Caco-2 (cell line): Measurements from ENCODE around the gene CORO2B. TPM values are rescaled to one million over a fixed set of nuclear protein-coding genes. Genes with fewer than 3 reads are reported as not detected.

Source experiments
- BruUV-seq: library from RNA; stranded (reverse); fragments of 400-500 nt; replicated peaks from 2 replicates; lab custom pipeline; 2021; lab: Mats Ljungman, UMichigan
- CTCF ChIA-PET: fragments of 300-600 bp; sonication (Branson Sonifier 250); formaldehyde crosslinking; loops from one replicate; lab custom pipeline; 2022; ENCODE audit warnings: antibody characterized with exemption; lab: Charles Lee
- POLR2A ChIA-PET: fragments of 300-600 bp; sonication (Branson Sonifier 250); formaldehyde crosslinking; loops from one replicate; lab custom pipeline; 2022; ENCODE audit warnings: antibody characterized with exemption; lab: Charles Lee
- DNase-seq, 2 experiments: peaks; one replicate each; pipeline versions ENCODE4 v3.0.0 to v3.0.0-alpha.2; 2020 to 2022
- H3K27me3 ChIP-seq: replicated peaks from 2 replicates; pipeline ENCODE4 v1.6.0; 2011; ENCODE audit warnings: low read length; ENCODE audit not compliant: control insufficient read depth, insufficient read depth
- H3K36me3 ChIP-seq: 2 replicates; pipeline ENCODE4 v1.5.1; 2011; ENCODE audit warnings: low read length; ENCODE audit not compliant: control insufficient read depth, insufficient read depth
- H3K4me1 ChIP-seq: fragments of 250-450 bp; sonication (Bioruptor Pico); 2 replicates; pipeline ENCODE4 v1.5.1; 2020; ENCODE audit warnings: mild to moderate bottlenecking
- H3K4me3 ChIP-seq: 2 replicates; pipeline ENCODE4 v1.5.1; 2011; ENCODE audit warnings: low read depth, mild to moderate bottlenecking, control low read depth, low read length
- H3K9me3 ChIP-seq: fragments of 250-450 bp; sonication (Bioruptor Pico); 2 replicates; pipeline ENCODE4 v1.5.1; 2020; ENCODE audit warnings: mild to moderate bottlenecking, moderate library complexity
- H3K27ac Mint-ChIP-seq: one replicate; pipeline ENCODE4 v1.8.0; 2022; ENCODE audit warnings: mixed read lengths; ENCODE audit not compliant: unreplicated experiment
- H3K27me3 Mint-ChIP-seq: one replicate; pipeline ENCODE4 v1.8.0; 2022; ENCODE audit warnings: mixed read lengths; ENCODE audit not compliant: insufficient read depth, unreplicated experiment
- H3K36me3 Mint-ChIP-seq: one replicate; pipeline ENCODE4 v1.8.0; 2022; ENCODE audit warnings: mild to moderate bottlenecking, mixed read lengths; ENCODE audit not compliant: insufficient read depth, unreplicated experiment
- H3K4me1 Mint-ChIP-seq: one replicate; pipeline ENCODE4 v1.8.0; 2022; ENCODE audit warnings: low read depth, mixed read lengths; ENCODE audit not compliant: unreplicated experiment
- H3K4me3 Mint-ChIP-seq: one replicate; pipeline ENCODE4 v1.8.0; 2022; ENCODE audit warnings: mild to moderate bottlenecking, moderate library complexity, mixed read lengths; ENCODE audit not compliant: unreplicated experiment
- H3K9me3 Mint-ChIP-seq: one replicate; pipeline ENCODE4 v1.8.0; 2022; ENCODE audit warnings: mixed read lengths; ENCODE audit not compliant: unreplicated experiment
- CTCF ChIP-seq, 2 experiments: fragments of 200-600 bp in 1 of 2; IDR thresholded peaks; 1 replicate in 1 of 2; 2 replicates in 1 of 2; pipeline versions ENCODE4 v1.5.1 to v1.8.0; 2011 to 2022; ENCODE audit warnings: antibody characterized with exemption in 1 of 2, control low read depth in 1 of 2, inconsistent platforms in 1 of 2, low read depth in 1 of 2, low read length in 1 of 2, mild to moderate bottlenecking in 1 of 2, moderate library complexity in 1 of 2; ENCODE audit not compliant: insufficient read depth in 1 of 2, severe bottlenecking in 1 of 2, unreplicated experiment in 1 of 2
- intact Hi-C: fragments of 100-400 bp; cut with micrococcal nuclease; formaldehyde crosslinking; loops from one replicate; pipeline ENCODE4 v1.10.0; 2022; ENCODE audit not compliant: unreplicated experiment
- total RNA-seq: library from RNA; stranded (reverse); gene quantifications from 2 replicates; pipeline ENCODE4 v1.2.3, GENCODE V29; 2022

The CORO2B gene
- total RNA-seq, 1 experiment from 2014 or later, result 0.25 TPM

GRCh38 chr15:68596691-68597090 lies 17.9 kb downstream of the CORO2B start:
- CTCF ChIA-PET, result no interaction called here
- H3K9me3 ChIP-seq, result no peaks in the 10 kb centered on the region
- no peaks in the 10 kb centered on the region for H3K9me3 Mint-ChIP-seq

GRCh38 chr15:68597581-68597980 lies 18.8 kb downstream of the CORO2B start:
- H3K27ac Mint-ChIP-seq, result no peak overlapping the region

More at GRCh38 chr15:68596691-68597090, 17.9 kb downstream of the CORO2B start:
- no peak overlapping the region for H3K4me3 Mint-ChIP-seq
- Histone ChIP-seq H3K4me1 (no peaks in the 10 kb centered on the region), H3K4me3 (no peak overlapping the region), H3K27me3 (no peaks in the 10 kb centered on the region), H3K36me3 (no peaks in the 10 kb centered on the region)
- H3K4me1 Mint-ChIP-seq, result no peaks in the 10 kb centered on the region
- BruUV-seq, result no TSS peak
- TF ChIP-seq CTCF (IDR thresholded peaks at IDR 0.05; ENCODE audit: insufficient read depth in 1 of 2, low read depth in 1 of 2, low read length in 1 of 2, severe bottlenecking in 1 of 2, unreplicated experiment in 1 of 2), result no peak
- H3K27ac Mint-ChIP-seq, result no peak overlapping the region
- no peak for DNase-seq
- intact Hi-C loops, result no loop called here
- POLR2A ChIA-PET, result no interaction called here
- H3K36me3 Mint-ChIP-seq, result peaks cover 5% of the 10 kb centered on the region
- peaks cover 7% of the 10 kb centered on the region for H3K27me3 Mint-ChIP-seq

More at GRCh38 chr15:68597581-68597980, 18.8 kb downstream of the CORO2B start:
- BruUV-seq, result no TSS peak
- Histone ChIP-seq H3K9me3 (no peaks in the 10 kb centered on the region), H3K4me1 (no peaks in the 10 kb centered on the region), H3K4me3 (no peak overlapping the region), H3K27me3 (no peaks in the 10 kb centered on the region), H3K36me3 (no peaks in the 10 kb centered on the region)
- H3K9me3 Mint-ChIP-seq, result no peaks in the 10 kb centered on the region
- TF ChIP-seq CTCF (IDR thresholded peaks at IDR 0.05; ENCODE audit: insufficient read depth in 1 of 2, low read depth in 1 of 2, low read length in 1 of 2, severe bottlenecking in 1 of 2, unreplicated experiment in 1 of 2), result no peak
- DNase-seq, result no peak
- CTCF ChIA-PET, result interaction anchor here (0.6 kb wide), 1 partner anchor 13 kb away, joined by 4 read pairs; no protein-coding TSS in a partner anchor
- peaks cover 5% of the 10 kb centered on the region for H3K36me3 Mint-ChIP-seq
- H3K4me3 Mint-ChIP-seq, result no peak overlapping the region
- H3K4me1 Mint-ChIP-seq, result no peaks in the 10 kb centered on the region
- H3K27me3 Mint-ChIP-seq, result peaks cover 7% of the 10 kb centered on the region
- POLR2A ChIA-PET, result no interaction called here
- intact Hi-C loops, result no loop called here
